ENCODE measurements around the gene BDP1. TPM values are rescaled to one million over a fixed set of nuclear protein-coding genes. Genes with fewer than 3 reads are reported as not detected.

Gene BDP1
- polyA plus RNA-seq, 1 experiment, result 3.7 TPM

- Histone ChIP-seq H3K27me3 (ENCODE audit: control insufficient read depth, insufficient read depth, low read length) (no peaks in the 10 kb centered on the region), H3K36me3 (ENCODE audit: control insufficient read depth, insufficient read depth, low read length) (no peaks in the 10 kb centered on the region), H3K4me3 (ENCODE audit: low read depth, low read length) (no peak overlapping the region)
- ChIA-PET CTCF (no interaction called here), POLR2A (no interaction called here)
- DNase-seq (ENCODE audit: low read depth), result no peak
- no peak for TF ChIP-seq CTCF (IDR thresholded peaks at IDR 0.05; ENCODE audit: insufficient read depth, low read depth, low read length)
Observed at GRCh38 chr5:71588533-71588885, 133.1 kb downstream of the BDP1 start.

- POLR2A ChIA-PET, result no interaction called here
- Histone ChIP-seq H3K27me3 (ENCODE audit: control insufficient read depth, insufficient read depth, low read length) (no peaks in the 10 kb centered on the region), H3K36me3 (ENCODE audit: control insufficient read depth, insufficient read depth, low read length) (no peaks in the 10 kb centered on the region), H3K4me3 (ENCODE audit: low read depth, low read length) (no peak overlapping the region)
- no peak for TF ChIP-seq CTCF (IDR thresholded peaks at IDR 0.05; ENCODE audit: insufficient read depth, low read depth, low read length)
- no peak for DNase-seq (ENCODE audit: low read depth)
- CTCF ChIA-PET, result interaction anchor here (0.7 to 1.6 kb wide), 2 partner anchors 11 to 69 kb away, joined by 3 to 5 read pairs; no protein-coding TSS in a partner anchor
Observed at GRCh38 chr5:71589903-71590302, 134.5 kb downstream of the BDP1 start.

GRCh38 chr5:71591100-71591499, 135.6 kb downstream of the BDP1 start:
- Histone ChIP-seq H3K4me3 (ENCODE audit: low read depth, low read length) (no peak overlapping the region), H3K27me3 (ENCODE audit: control insufficient read depth, insufficient read depth, low read length) (no peaks in the 10 kb centered on the region), H3K36me3 (ENCODE audit: control insufficient read depth, insufficient read depth, low read length) (no peaks in the 10 kb centered on the region)
- TF ChIP-seq CTCF (IDR thresholded peaks at IDR 0.05; ENCODE audit: insufficient read depth, low read depth, low read length), result no peak
- DNase-seq (ENCODE audit: low read depth), result no peak
- CTCF ChIA-PET, result interaction anchor here (1.6 kb wide), 1 partner anchor 10 kb away, joined by 5 read pairs; no protein-coding TSS in a partner anchor
- POLR2A ChIA-PET, result no interaction called here

- DNase-seq (ENCODE audit: low read depth), result no peak
- H3K36me3 ChIP-seq (ENCODE audit: control insufficient read depth, insufficient read depth, low read length), result no peaks in the 10 kb centered on the region; the same call in 1 of the 2 replicates
- no peaks in the 10 kb centered on the region for H3K27me3 ChIP-seq (ENCODE audit: control insufficient read depth, insufficient read depth, low read length)
- ChIA-PET POLR2A (no interaction called here), CTCF (no interaction called here)
- no peak for TF ChIP-seq CTCF (IDR thresholded peaks at IDR 0.05; ENCODE audit: insufficient read depth, low read depth, low read length)
- no peak overlapping the region for H3K4me3 ChIP-seq (ENCODE audit: low read depth, low read length)
Observed at GRCh38 chr5:71596169-71596568, 140.7 kb downstream of the BDP1 start.

- ChIA-PET CTCF (no interaction called here), POLR2A (no interaction called here)
- Histone ChIP-seq H3K36me3 (ENCODE audit: control insufficient read depth, insufficient read depth, low read length) (no peaks in the 10 kb centered on the region; the same call in 1 of the 2 replicates), H3K27me3 (ENCODE audit: control insufficient read depth, insufficient read depth, low read length) (no peaks in the 10 kb centered on the region), H3K4me3 (ENCODE audit: low read depth, low read length) (no peak overlapping the region)
- DNase-seq (ENCODE audit: low read depth), result no peak
- TF ChIP-seq CTCF (IDR thresholded peaks at IDR 0.05; ENCODE audit: insufficient read depth, low read depth, low read length), result no peak
Observed at GRCh38 chr5:71597001-71597400, 141.6 kb downstream of the BDP1 start.
